ENCODE results near the gene NLGN4Y. TPM values are rescaled to one million over a fixed set of nuclear protein-coding genes. Genes with fewer than 3 reads are reported as not detected.

The NLGN4Y gene
- total RNA-seq, 1 experiment from 2014 or later = not detected

GRCh38 chrY:14801096-14801495, 276.8 kb downstream of the NLGN4Y start:
- in situ Hi-C loops (cut with HindIII; ENCODE audit: low pct_unique_long_range_greater_than_20kb, low sequenced_read_pairs) (no loop called here), intact Hi-C loops (cut with micrococcal nuclease; ENCODE audit: unreplicated experiment) (no loop called here)
- TF ChIP-seq POLR2AphosphoS5 (IDR thresholded peaks at IDR 0.05; ENCODE audit: low read depth, low read length) (no peak), SIN3A (IDR thresholded peaks at IDR 0.05; ENCODE audit: borderline replicate concordance, insufficient read depth, low read depth, low read length) (no peak), CTCF (IDR thresholded peaks at IDR 0.05) (no peak), TCF7L2 (IDR thresholded peaks at IDR 0.05; ENCODE audit: low read depth, low read length) (no peak), REST (IDR thresholded peaks at IDR 0.05; ENCODE audit: insufficient read depth in 1 of 2, low read depth in 2 of 2, low read length in 1 of 2) (no peak)
- DNase-seq (ENCODE audit: low read depth, low spot score) (no peak), ATAC-seq (no peak)
- ChIA-PET POLR2A (no interaction called here), CTCF (no interaction called here)
- BruUV-seq (replicated peaks) = no TSS peak
- H3K27me3 ChIP-seq (ENCODE audit: control insufficient read depth, insufficient read depth, low read length) = no peaks in the 10 kb centered on the region
- H3K4me1 ChIP-seq (ENCODE audit: control insufficient read depth, insufficient read depth, low read length) = no peaks in the 10 kb centered on the region
- H3K4me3 ChIP-seq (ENCODE audit: low read depth in 2 of 2, low read length in 2 of 2) = no peak overlapping the region
- no peaks in the 10 kb centered on the region for H3K36me3 ChIP-seq (ENCODE audit: control insufficient read depth, insufficient read depth, low read length)
- no peaks in the 10 kb centered on the region for H3K9me3 ChIP-seq (ENCODE audit: control insufficient read depth, insufficient read depth, low read depth, low read length)
- H3K27ac ChIP-seq (ENCODE audit: low read length) = no peak overlapping the region

GRCh38 chrY:14802125-14802524, 277.8 kb downstream of the NLGN4Y start:
- Histone ChIP-seq H3K4me3 (ENCODE audit: low read depth in 2 of 2, low read length in 2 of 2) (no peak overlapping the region), H3K27ac (ENCODE audit: low read length) (no peak overlapping the region), H3K4me1 (ENCODE audit: control insufficient read depth, insufficient read depth, low read length) (no peaks in the 10 kb centered on the region), H3K36me3 (ENCODE audit: control insufficient read depth, insufficient read depth, low read length) (no peaks in the 10 kb centered on the region), H3K27me3 (ENCODE audit: control insufficient read depth, insufficient read depth, low read length) (no peaks in the 10 kb centered on the region), H3K9me3 (ENCODE audit: control insufficient read depth, insufficient read depth, low read depth, low read length) (no peaks in the 10 kb centered on the region)
- CTCF ChIA-PET = no interaction called here
- intact Hi-C loops (cut with micrococcal nuclease; ENCODE audit: unreplicated experiment) = no loop called here
- POLR2A ChIA-PET = no interaction called here
- in situ Hi-C loops (cut with HindIII; ENCODE audit: low pct_unique_long_range_greater_than_20kb, low sequenced_read_pairs) = no loop called here
- TF ChIP-seq REST (IDR thresholded peaks at IDR 0.05; ENCODE audit: insufficient read depth in 1 of 2, low read depth in 2 of 2, low read length in 1 of 2) (no peak), TCF7L2 (IDR thresholded peaks at IDR 0.05; ENCODE audit: low read depth, low read length) (no peak), POLR2AphosphoS5 (IDR thresholded peaks at IDR 0.05; ENCODE audit: low read depth, low read length) (no peak)
- BruUV-seq (replicated peaks) = no TSS peak
- DNase-seq (ENCODE audit: low read depth, low spot score) (no peak), ATAC-seq (no peak)
